Activated naive CD4-positive, alpha-beta T cell treated with anti-CD3 and anti-CD28 coated beads, Interleukin-2, amount 50 U/mL, for 72 hours (primary cell): ENCODE results near the gene TPPP2. TPM values are rescaled to one million over a fixed set of nuclear protein-coding genes. Genes with fewer than 3 reads are reported as not detected.
"Not testable (repeated sequence)": the region's sequence is repeated elsewhere in the genome, so short reads cannot be mapped to it uniquely, and the experiment has no call there.

Source experiments
- ATAC-seq, 2 donors: fragments of 150-1000 bp; cut with Tn5 transposase; 2 replicates each; pipeline ENCODE4 v1.10.0; 2021; ENCODE audit warnings: mild to moderate bottlenecking in 2 of 2, moderate library complexity in 2 of 2
- DNase-seq, 2 donors: peaks; one replicate each; pipeline ENCODE4 v3.0.0; 2021 to 2022; ENCODE audit warnings: low spot score in 2 of 2
- H3K27ac Mint-ChIP-seq, 2 donors: one replicate each; pipeline ENCODE4 v1.8.0; 2022; ENCODE audit warnings: mild to moderate bottlenecking in 2 of 2, mixed read lengths in 2 of 2
- H3K36me3 Mint-ChIP-seq, 2 donors: one replicate each; pipeline ENCODE4 v1.8.0; 2022; ENCODE audit warnings: mixed read lengths in 2 of 2
- H3K9me3 Mint-ChIP-seq, 2 donors: one replicate each; pipeline ENCODE4 v1.8.0; 2022; ENCODE audit warnings: mixed read lengths in 2 of 2
- total RNA-seq, 2 donors: library from RNA; stranded (reverse); gene quantifications; one replicate each; pipeline ENCODE4 v1.2.3, GENCODE V29; 2022

TPPP2 gene
- total RNA-seq, 2 donors from 2014 or later, result not detected

GRCh38 chr14:21026274-21026987 lies 3.6 kb upstream of the TPPP2 start:
- DNase-seq, result no peak

GRCh38 chr14:21026988-21027315 lies 3.1 kb upstream of the TPPP2 start:
- no peaks in the 10 kb centered on the region for H3K9me3 Mint-ChIP-seq
- no peaks in the 10 kb centered on the region for H3K36me3 Mint-ChIP-seq
- DNase-seq (no peak), ATAC-seq (no peak)
- no peak overlapping the region for H3K27ac Mint-ChIP-seq

More at GRCh38 chr14:21026274-21026987, 3.6 kb upstream of the TPPP2 start:
- Mint-ChIP-seq H3K27ac (no peak overlapping the region), H3K9me3 (no peaks in the 10 kb centered on the region), H3K36me3 (no peaks in the 10 kb centered on the region)
- no peak for ATAC-seq

- no peaks in the 10 kb centered on the region for H3K9me3 Mint-ChIP-seq
- ATAC-seq, result no peak
- DNase-seq, result no peak
- H3K27ac Mint-ChIP-seq, result no peak overlapping the region
- H3K36me3 Mint-ChIP-seq, result no peaks in the 10 kb centered on the region
These were observed 514 bp downstream of the TPPP2 start for GRCh38 chr14:21030531-21030930.

DNA sequence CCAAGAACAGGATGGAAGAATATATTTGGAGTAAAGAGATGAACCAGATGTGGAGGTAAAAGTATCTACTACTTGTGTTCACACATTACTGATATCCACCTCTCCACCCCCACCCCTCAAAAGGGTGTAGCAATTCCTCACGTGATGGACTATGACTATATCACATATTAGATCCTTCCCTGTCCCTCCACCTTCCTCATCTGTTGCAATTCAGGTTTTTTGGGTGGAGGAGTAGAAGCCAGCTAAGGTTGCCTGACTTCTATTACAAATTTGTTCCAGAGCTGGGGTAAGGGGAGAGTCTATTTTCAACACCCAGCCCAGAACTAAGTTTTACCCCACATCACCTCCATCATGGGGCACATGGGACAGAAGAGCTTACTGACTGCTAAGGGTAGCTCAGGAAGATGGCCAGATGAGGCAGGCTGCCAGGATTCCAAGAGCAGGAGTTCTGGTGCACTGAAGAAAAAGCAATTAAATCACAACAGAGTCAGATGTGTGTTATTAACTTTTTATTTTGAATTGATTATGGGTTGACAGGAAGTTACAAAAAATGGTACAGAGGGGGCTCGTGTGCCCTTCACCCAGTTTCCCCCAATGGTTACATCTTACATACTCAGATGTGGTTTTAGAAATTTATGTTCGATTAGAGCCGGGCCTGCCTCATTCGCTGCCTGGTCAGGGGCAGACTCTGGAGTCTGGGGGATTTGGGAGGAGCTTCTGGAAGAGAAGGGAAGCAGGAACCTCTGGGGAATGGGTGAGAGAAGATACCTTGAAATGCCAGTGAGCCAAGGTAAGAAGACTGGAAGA lies 2.5 kb downstream of the TPPP2 start:
- Mint-ChIP-seq H3K36me3 (no peaks in the 10 kb centered on the region), H3K27ac (peak overlapping the region in 1 of 2 donors; percentile 8), H3K9me3 (no peaks in the 10 kb centered on the region)
- ATAC-seq, result no peak
- no peak for DNase-seq

DNA sequence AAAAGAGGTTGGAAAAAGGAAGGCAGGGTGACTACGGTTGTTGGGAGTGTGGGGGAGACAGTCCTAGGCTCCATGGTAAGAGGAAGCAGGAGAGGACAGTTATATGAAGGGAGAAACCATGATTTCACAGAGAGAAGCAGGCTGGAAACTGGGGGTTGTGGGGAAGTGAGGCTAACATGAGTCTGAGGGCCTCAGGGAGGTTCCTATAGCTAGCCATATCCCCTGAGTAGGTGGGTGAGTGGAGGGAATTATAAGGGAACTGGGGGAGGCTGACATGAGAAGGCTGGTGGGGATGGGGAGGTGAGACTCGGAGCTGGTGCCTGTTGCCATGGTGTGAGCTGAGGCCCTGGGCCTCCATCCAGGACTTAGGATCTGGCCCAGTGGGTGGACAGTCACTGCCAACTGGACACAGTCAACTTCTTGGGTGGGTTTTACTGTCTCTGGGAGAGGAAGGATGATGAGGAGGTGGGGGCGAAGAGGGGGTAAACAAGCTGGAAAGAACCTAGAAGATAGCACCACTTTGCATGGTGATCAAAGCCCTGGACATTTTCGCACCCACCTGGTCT lies 3.2 kb downstream of the TPPP2 start:
- Mint-ChIP-seq H3K9me3 (no peaks in the 10 kb centered on the region), H3K36me3 (no peaks in the 10 kb centered on the region), H3K27ac (peak overlapping the region; percentile 8 to 51)
- ATAC-seq (no peak), DNase-seq (no peak)

DNA sequence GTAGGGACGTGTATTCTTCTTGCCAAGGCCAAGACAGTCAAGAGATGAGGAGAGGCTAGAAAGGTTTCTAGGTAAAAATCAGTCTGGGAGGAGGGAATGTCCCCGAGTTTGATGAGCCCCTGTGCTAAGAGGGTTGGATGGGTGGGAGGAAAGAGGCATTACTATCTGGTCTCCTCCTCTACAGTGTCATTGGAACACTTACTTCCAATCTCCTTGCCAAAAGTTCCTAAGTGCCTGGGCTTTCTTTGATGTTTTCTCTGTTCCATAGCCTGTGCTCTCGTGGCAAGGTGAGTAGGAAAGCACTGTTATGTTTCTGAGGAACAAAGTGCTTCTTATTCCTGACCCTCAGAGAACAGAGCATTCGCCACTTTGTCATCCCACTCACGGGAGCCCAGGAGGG lies 4.7 kb downstream of the TPPP2 start, which contains the start of gene RNASE13:
Gene RNASE13, minus strand, starts transcription at position 101 of the 400 bp plus-strand sequence. CDS start 519 bp downstream, outside the sequence.
- Mint-ChIP-seq H3K9me3 (no peaks in the 10 kb centered on the region), H3K36me3 (no peaks in the 10 kb centered on the region), H3K27ac (no peak within 1 kb of the TSS)
- ATAC-seq, result no peak
- no peak for DNase-seq

- ATAC-seq, result peak in 1 of 2 donors; percentile 65
- DNase-seq, result no peak
- Mint-ChIP-seq H3K36me3 (no peaks in the 10 kb centered on the region), H3K27ac (peak overlapping the region in 1 of 2 donors; percentile 18), H3K9me3 (no peaks in the 10 kb centered on the region)
These were observed 6.7 kb downstream of the TPPP2 start for GRCh38 chr14:21036751-21037150.

- no peak overlapping the region for H3K27ac Mint-ChIP-seq
These were observed 7.1 kb downstream of the TPPP2 start for GRCh38 chr14:21037156-21037555.

DNA sequence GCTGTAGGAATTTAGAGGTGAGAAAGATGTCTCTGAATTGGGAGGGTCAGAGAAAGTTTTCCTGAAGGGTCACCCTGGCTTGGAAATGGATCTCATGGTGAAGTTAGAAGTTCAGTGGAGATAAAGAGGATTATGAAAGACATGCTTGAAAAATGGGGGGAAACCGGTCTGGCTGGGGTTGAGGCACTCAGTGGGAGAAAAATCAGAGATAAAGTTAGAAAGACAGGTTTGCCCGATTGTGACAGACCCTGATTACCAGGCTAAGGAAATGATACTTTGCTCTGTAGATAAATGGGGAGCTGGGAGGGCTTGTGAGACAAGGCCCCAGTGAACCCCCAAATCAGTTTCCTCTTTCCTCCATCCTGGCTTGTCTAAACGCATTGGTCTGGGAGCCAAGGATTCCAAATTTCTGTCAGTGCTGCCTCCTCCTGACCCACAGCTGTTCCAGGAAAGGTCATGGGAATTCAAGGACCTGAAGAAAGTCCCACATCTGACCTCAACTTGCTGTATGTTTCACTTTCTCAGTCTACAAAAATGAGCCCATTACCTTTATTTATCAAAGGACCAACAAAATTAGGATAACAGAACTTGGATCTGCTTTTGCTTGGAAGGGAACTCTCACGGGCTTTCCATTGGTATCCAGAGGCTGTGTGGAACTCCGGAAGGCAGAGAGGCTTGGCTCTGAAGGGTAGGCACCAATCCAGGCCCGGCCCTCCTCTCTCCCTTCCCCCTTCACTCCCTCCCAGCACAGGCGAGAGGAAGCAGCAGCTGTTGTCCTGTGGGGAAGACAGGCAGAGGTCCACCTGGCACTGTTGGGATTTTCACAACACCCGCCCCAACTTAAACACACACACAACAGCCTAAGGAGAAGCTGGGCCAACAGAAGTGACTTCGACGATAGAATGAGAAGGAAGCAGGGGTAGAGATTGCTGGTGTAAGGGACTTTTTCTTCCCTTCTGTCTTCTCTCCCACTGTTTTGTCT lies 8.7 kb downstream of the TPPP2 start:
- Mint-ChIP-seq H3K9me3 (no peaks in the 10 kb centered on the region), H3K27ac (no peak overlapping the region), H3K36me3 (no peaks in the 10 kb centered on the region)
- ATAC-seq (no peak), DNase-seq (no peak)

More at GRCh38 chr14:21037156-21037555, 7.1 kb downstream of the TPPP2 start:
- Mint-ChIP-seq H3K9me3 (no peaks in the 10 kb centered on the region), H3K36me3 (no peaks in the 10 kb centered on the region)
- DNase-seq (no peak), ATAC-seq (no peak)

- peak; percentile 56 to 64 for ATAC-seq
- H3K27ac Mint-ChIP-seq, result peak overlapping the region; percentile 11 to 20
- no peak for DNase-seq
These were observed 9.8 kb downstream of the TPPP2 start for GRCh38 chr14:21039585-21040369.

DNA sequence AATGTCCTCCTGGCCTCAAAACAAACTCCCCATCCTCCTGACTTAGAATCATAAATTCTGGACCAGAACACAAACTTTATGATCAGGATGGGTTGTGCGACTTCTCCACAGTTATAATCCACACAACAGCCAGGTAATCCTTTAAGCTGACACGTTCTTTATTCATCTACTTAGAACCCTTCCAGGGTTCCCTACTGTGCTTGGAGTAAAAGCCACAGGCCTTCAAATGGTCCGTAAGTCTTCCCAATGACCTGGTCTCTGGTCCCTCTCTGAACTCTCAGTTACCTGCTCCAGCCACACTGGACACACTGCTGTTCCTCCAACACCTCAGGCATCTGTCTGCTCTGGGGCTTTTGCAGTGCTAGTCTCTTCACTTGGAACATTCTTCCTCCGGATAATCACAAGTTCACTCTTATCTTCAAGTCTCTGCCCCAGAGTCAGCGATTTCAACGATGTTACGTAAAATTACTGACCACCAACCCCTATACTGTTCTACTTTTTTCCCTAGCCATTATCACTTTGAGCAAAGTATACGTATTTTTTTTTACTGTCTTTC lies 10.4 kb downstream of the TPPP2 start:
- DNase-seq, result no peak
- Mint-ChIP-seq H3K27ac (peak overlapping the region in 1 of 2 donors; percentile 20), H3K36me3 (no peaks in the 10 kb centered on the region), H3K9me3 (no peaks in the 10 kb centered on the region)
- ATAC-seq, result no peak

More at GRCh38 chr14:21039585-21040369, 9.8 kb downstream of the TPPP2 start:
- Mint-ChIP-seq H3K36me3 (no peaks in the 10 kb centered on the region), H3K9me3 (no peaks in the 10 kb centered on the region)

GRCh38 chr14:21040941-21041340 lies 10.9 kb downstream of the TPPP2 start:
- not testable (repeated sequence) for ATAC-seq, H3K36me3 Mint-ChIP-seq, DNase-seq, H3K9me3 Mint-ChIP-seq
- H3K27ac Mint-ChIP-seq, result peak overlapping the region in 1 of 2 donors; percentile 20

DNA sequence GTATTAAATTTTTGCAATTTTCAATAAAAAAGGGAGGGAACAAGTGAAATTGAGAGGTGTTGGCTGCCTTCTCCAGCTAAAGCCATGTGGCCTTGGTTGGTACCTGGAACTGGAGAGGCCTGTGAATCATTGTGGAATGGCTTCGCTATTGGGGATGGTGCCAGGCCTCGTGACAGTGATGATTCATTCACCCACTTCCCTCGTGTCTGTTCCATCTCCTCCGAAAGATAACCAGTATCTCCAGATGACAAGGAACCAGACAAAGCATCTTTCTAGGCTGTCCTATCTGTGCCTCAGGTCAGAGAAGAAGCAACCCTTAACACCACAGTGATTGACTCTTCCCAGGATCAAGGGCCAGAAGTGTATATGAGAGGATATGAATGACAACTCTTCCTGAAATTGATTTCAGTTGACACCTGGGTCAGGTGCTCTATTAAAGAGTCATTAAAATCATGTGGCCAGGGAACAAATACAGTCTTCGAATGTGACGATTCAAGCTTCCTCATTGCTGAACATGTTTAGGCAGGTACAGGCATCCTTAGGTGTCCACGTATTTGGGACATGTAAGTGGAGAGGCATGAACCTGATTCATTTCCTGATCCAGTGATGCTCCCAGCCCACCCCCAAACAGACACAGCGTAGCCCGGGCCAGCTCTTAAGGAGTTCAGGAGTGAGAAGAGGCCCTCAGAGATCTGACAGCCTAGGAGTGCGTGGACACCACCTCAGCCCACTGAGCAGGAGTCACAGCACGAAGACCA lies 11.8 kb downstream of the TPPP2 start, which contains the start of gene RNASE7:
Gene RNASE7, plus strand, starts transcription at position 687 of the 758 bp plus-strand sequence. CDS start 631 bp downstream, outside the sequence.
- no peaks in the 10 kb centered on the region for H3K36me3 Mint-ChIP-seq
- H3K27ac Mint-ChIP-seq, result peak within 1 kb of the TSS in 1 of 2 donors; percentile 78
- DNase-seq, result no peak
- no peaks in the 10 kb centered on the region for H3K9me3 Mint-ChIP-seq
- ATAC-seq, result no peak

GRCh38 chr14:21042918-21043317 lies 12.9 kb downstream of the TPPP2 start:
- DNase-seq (no peak), ATAC-seq (no peak)
- Mint-ChIP-seq H3K27ac (peak overlapping the region in 1 of 2 donors; percentile 78), H3K9me3 (no peaks in the 10 kb centered on the region), H3K36me3 (no peaks in the 10 kb centered on the region)
